IPS DF 6.9 (cell line): ENCODE data around the gene C4B.
"Not testable (repeated sequence)": the region's sequence is repeated elsewhere in the genome, so short reads cannot be mapped to it uniquely, and the experiment has no call there.

Experiments used
- DNase-seq: peaks from one replicate; pipeline ENCODE4 v3.0.0-alpha.2; 2013; ENCODE audit warnings: low read depth, low spot score
- H3K27ac ChIP-seq: one replicate; pipeline ENCODE4 v1.5.1; 2013; ENCODE audit warnings: low read length, control low read depth
- H3K27me3 ChIP-seq: 2 replicates; pipeline ENCODE4 v1.6.1; 2013; ENCODE audit warnings: mild to moderate bottlenecking, low read length; ENCODE audit not compliant: control insufficient read depth, insufficient read depth
- H3K36me3 ChIP-seq: 2 replicates; pipeline ENCODE4 v1.6.1; 2013; ENCODE audit warnings: low read length; ENCODE audit not compliant: control insufficient read depth, insufficient read depth
- H3K4me1 ChIP-seq: 2 replicates; pipeline ENCODE4 v1.6.1; 2013; ENCODE audit warnings: low read length; ENCODE audit not compliant: control insufficient read depth, insufficient read depth
- H3K4me3 ChIP-seq: 2 replicates; pipeline ENCODE4 v1.5.1; 2013; ENCODE audit warnings: mild to moderate bottlenecking, low read length
- H3K9me3 ChIP-seq: 2 replicates; pipeline ENCODE4 v1.6.1; 2013; ENCODE audit warnings: low read length, inconsistent platforms; ENCODE audit not compliant: control insufficient read depth, insufficient read depth
- WGBS: extraction: QIAGEN DNeasy Blood & Tissue Kit; methylation state at CpG from one replicate; pipeline ENCODE4 v1.1.7; 2013; ENCODE audit warnings: mixed read lengths, missing lambda C conversion rate; ENCODE audit not compliant: insufficient read length, insufficient coverage; 5-methylcytosine and 5-hydroxymethylcytosine counted together

C4B gene

GRCh38 chr6:31971279-31971992, 43.2 kb upstream of the C4B start:
- no peak overlapping the region for H3K27ac ChIP-seq
- no peaks in the 10 kb centered on the region for H3K4me1 ChIP-seq
- H3K4me3 ChIP-seq, result peak overlapping the region; percentile 73; the same call in 1 of the 2 replicates
- DNase-seq, result no peak
- H3K36me3 ChIP-seq, result peaks cover 24% of the 10 kb centered on the region; the same call in 1 of the 2 replicates
- WGBS, result no CpG with 5 or more reads among the region's 29 CpGs
- H3K9me3 ChIP-seq, result no peaks in the 10 kb centered on the region
- H3K27me3 ChIP-seq, result no peaks in the 10 kb centered on the region

DNA sequence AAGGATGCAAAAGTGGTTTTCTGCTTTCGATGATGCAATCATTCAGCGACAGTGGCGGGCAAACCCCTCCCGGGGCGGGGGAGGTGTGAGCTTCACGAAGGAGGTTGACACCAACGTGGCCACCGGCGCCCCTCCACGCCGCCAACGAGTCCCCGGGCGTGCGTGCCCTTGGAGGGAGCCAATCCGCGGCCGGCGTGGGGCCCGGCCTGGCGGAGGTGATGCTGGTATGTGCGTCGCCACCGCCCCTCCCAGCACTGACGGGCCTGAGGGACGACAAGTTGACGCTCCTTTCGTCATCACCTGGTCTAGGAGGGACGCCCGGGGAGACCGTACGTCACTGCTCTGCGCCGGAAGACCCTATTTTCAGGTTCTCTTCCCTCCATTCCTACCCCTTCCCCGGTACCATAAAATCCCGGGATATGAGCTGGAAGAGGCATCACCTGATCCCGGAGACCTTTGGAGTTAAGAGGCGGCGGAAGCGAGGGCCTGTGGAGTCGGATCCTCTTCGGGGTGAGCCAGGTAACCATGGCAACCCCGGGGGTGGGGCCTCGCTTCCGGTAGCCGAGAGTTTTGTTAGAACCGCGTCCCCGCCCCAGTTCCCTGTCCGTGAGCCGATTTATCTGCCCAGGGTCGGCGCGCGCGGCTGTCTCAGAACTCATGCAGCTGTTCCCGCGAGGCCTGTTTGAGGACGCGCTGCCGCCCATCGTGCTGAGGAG, 42.4 kb upstream of the C4B start, which contains the start of gene DXO:
DXO (minus strand) TSS at position 146 of the 716 bp plus-strand sequence. CDS start 463 bp downstream, outside the sequence.
- Histone ChIP-seq H3K36me3 (peaks cover 17% of the 10 kb centered on the region; the same call in 1 of the 2 replicates), H3K27ac (no peak within 1 kb of the TSS), H3K27me3 (no peaks in the 10 kb centered on the region), H3K4me3 (peak within 1 kb of the TSS; percentile 73), H3K4me1 (no peaks in the 10 kb centered on the region), H3K9me3 (no peaks in the 10 kb centered on the region)
- no CpG with 5 or more reads among the region's 62 CpGs for WGBS
- DNase-seq, result peak; percentile 91

- Histone ChIP-seq H3K27ac (no peak overlapping the region), H3K36me3 (peaks cover 11% of the 10 kb centered on the region; the same call in 1 of the 2 replicates), H3K27me3 (no peaks in the 10 kb centered on the region), H3K4me3 (peak overlapping the region; percentile 73; the same call in 1 of the 2 replicates), H3K9me3 (no peaks in the 10 kb centered on the region), H3K4me1 (no peaks in the 10 kb centered on the region)
- no CpG with 5 or more reads among the region's 19 CpGs for WGBS
- no peak for DNase-seq
These were observed 41.8 kb upstream of the C4B start for GRCh38 chr6:31972709-31973350.

DNA sequence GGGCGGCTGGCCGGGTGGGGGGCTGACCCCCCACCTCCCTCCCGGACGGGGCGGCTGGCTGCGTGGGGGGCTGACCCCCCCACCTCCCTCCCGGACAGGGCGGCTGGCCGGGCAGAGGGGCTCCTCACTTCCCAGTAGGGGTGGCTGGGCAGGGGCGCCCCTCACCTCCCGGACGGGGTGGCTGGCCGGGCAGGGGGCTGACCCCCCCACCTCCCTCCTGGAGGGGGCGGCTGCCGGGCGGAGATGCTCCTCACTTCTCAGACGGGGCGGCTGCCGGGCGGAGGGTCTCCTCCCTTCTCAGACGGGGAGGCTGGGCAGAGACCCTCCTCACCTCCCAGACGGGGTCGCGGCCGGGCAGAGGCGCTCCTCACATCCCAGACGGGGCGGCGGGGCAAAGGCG, 38.5 kb upstream of the C4B start:
- no CpG with 5 or more reads among the region's 30 CpGs for WGBS
- not testable (repeated sequence) for H3K9me3 ChIP-seq, H3K4me1 ChIP-seq, DNase-seq, H3K27ac ChIP-seq, H3K27me3 ChIP-seq, H3K4me3 ChIP-seq, H3K36me3 ChIP-seq

GRCh38 chr6:31977816-31978431, 36.7 kb upstream of the C4B start:
- Histone ChIP-seq H3K36me3 (no peaks in the 10 kb centered on the region), H3K27me3 (no peaks in the 10 kb centered on the region), H3K27ac (no peak overlapping the region), H3K4me3 (no peak overlapping the region), H3K4me1 (no peaks in the 10 kb centered on the region), H3K9me3 (no peaks in the 10 kb centered on the region)
- WGBS, result no CpG with 5 or more reads among the region's 12 CpGs
- no peak for DNase-seq

DNA sequence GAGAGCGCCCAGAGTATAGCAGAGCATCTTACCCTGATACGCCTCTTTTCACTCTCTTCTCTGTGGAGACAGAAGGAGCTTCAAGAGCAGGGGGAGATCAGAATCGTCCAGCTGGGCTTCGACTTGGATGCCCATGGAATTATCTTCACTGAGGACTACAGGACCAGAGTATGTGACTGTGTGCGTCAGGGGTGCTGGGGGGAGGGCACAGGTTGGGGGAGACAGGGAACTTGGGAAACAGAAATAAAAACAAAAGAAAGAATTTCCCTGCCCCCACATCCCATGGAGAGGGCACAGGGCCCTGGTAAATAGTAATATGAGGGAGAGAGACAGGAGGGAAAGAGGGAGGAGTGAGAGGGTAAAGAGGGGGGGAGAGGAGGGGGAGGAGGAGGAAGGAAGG, 35.8 kb upstream of the C4B start:
- Histone ChIP-seq H3K27me3 (no peaks in the 10 kb centered on the region), H3K36me3 (no peaks in the 10 kb centered on the region), H3K4me3 (no peak overlapping the region), H3K9me3 (no peaks in the 10 kb centered on the region), H3K4me1 (no peaks in the 10 kb centered on the region), H3K27ac (no peak overlapping the region)
- DNase-seq, result no peak
- WGBS, result no CpG with 5 or more reads among the region's 5 CpGs

DNA sequence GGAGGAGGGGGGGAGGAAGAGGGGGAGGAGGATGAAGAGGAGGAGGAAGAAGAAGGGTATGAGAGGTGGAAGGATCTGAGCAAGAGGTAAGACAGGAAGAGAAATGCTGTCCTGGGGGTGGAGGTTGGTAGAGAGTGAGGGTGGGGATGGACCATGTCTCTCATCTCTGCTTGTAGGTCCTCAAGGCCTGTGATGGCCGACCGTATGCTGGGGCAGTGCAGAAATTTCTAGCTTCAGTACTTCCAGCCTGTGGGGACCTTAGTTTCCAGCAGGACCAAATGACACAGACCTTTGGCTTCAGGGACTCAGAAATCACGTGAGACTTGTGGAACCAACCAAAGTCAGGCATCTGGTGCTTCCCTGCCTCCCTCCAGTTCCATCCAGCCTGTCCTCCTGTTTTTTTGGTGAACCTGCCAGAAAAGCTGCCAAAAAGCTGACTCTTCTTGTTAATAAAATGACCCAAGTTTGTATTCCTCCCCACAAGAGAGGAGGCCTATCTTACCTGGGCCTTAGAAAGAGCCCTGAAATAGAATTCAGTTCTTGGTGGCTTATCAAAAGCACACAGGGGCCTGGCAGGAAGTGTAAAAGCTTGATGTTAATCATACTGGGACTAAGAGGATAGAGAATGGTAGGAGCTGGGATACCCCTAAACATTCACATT, 35.2 kb upstream of the C4B start:
- no CpG with 5 or more reads among the region's 3 CpGs for whole genome bisulfite sequencing
- Histone ChIP-seq H3K4me3 (no peak overlapping the region), H3K27ac (no peak overlapping the region), H3K27me3 (no peaks in the 10 kb centered on the region), H3K36me3 (no peaks in the 10 kb centered on the region), H3K9me3 (no peaks in the 10 kb centered on the region), H3K4me1 (no peaks in the 10 kb centered on the region)
- DNase-seq, result no peak

- not testable (repeated sequence) for H3K27me3 ChIP-seq, DNase-seq, H3K36me3 ChIP-seq, H3K4me3 ChIP-seq, H3K9me3 ChIP-seq, H3K27ac ChIP-seq, H3K4me1 ChIP-seq
- WGBS, result no CpG with 5 or more reads among the region's 13 CpGs
These were observed 34.3 kb upstream of the C4B start for GRCh38 chr6:31980195-31980876.

- H3K4me3 ChIP-seq, DNase-seq, H3K9me3 ChIP-seq, H3K4me1 ChIP-seq, H3K27me3 ChIP-seq, H3K36me3 ChIP-seq, H3K27ac ChIP-seq: not testable (repeated sequence)
- no CpG with 5 or more reads among the region's 5 CpGs for WGBS
These were observed 33.6 kb upstream of the C4B start for GRCh38 chr6:31980998-31981397.
